Vagina (tissue), 2 donors: Measurements from ENCODE around the gene WNT7A.

Experiments
- CTCF ChIP-seq, 3 experiments: fragments of 450-650 bp in 2 of 3; fragments of 200-600 bp in 1 of 3; sonication (generic) in 1 of 3; IDR thresholded peaks; one replicate each; pipeline ENCODE4 v1.5.1; 2017 to 2019; ENCODE audit warnings: antibody characterized with exemption in 3 of 3, mild to moderate bottlenecking in 2 of 3, moderate library complexity in 2 of 3
- POLR2A ChIP-seq, 2 donors: fragments of 450-650 bp; IDR thresholded peaks; one replicate each; pipeline ENCODE4 v1.6.1; 2017; ENCODE audit warnings: antibody characterized with exemption in 2 of 2, mild to moderate bottlenecking in 2 of 2, moderate library complexity in 2 of 2
- POLR2AphosphoS5 ChIP-seq, 2 donors: sonication (generic); formaldehyde crosslinking; IDR thresholded peaks; one replicate each; pipeline ENCODE4 v1.9.0; 2017; ENCODE audit warnings: antibody characterized with exemption in 2 of 2, mild to moderate bottlenecking in 2 of 2, low read depth in 1 of 2; ENCODE audit not compliant: insufficient read depth in 1 of 2

DNA sequence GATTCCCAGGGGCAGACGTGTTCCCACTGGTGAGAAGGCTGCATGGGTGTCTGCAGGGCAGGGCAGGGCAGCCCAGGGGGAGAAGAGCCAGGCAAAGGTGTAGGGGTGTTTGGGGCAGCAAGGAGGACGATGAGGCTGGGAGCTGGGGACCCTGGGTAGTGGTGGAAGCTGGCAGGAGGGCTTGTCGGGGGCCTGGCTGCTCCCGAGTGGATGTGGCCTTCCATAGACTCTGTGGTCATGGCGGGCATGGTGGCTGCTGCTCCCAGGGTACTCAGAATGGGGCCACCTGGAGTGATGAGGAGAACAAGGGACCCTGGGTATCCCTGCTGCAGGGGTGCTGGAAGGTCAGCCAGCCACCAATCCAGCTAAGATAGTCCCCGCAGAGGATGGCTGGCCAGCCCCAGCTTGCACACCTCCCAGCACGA, 107.5 kb downstream of the WNT7A start:
- TF ChIP-seq CTCF (IDR thresholded peaks at IDR 0.05) = no peak
- TF ChIP-seq POLR2A (IDR thresholded peaks at IDR 0.05) = no peak
- TF ChIP-seq POLR2AphosphoS5 (IDR thresholded peaks at IDR 0.05; ENCODE audit: insufficient read depth in 1 of 2, low read depth in 1 of 2) = no peak
